Activated T-cell treated with anti-CD3 and anti-CD28 coated beads, Interleukin-2, amount 50 U/mL, for 1 hour (primary cell): Measurements from ENCODE around the gene NDOR1.
"Not testable (repeated sequence)": the region's sequence is repeated elsewhere in the genome, so short reads cannot be mapped to it uniquely, and the experiment has no call there.

Experiments
- DNase-seq: peaks from one replicate; pipeline ENCODE4 v3.0.0-alpha.2; 2020

The NDOR1 gene

GRCh38 chr9:137233143-137233980 is 27.9 kb downstream of the NDOR1 start:
- DNase-seq: no peak

DNA sequence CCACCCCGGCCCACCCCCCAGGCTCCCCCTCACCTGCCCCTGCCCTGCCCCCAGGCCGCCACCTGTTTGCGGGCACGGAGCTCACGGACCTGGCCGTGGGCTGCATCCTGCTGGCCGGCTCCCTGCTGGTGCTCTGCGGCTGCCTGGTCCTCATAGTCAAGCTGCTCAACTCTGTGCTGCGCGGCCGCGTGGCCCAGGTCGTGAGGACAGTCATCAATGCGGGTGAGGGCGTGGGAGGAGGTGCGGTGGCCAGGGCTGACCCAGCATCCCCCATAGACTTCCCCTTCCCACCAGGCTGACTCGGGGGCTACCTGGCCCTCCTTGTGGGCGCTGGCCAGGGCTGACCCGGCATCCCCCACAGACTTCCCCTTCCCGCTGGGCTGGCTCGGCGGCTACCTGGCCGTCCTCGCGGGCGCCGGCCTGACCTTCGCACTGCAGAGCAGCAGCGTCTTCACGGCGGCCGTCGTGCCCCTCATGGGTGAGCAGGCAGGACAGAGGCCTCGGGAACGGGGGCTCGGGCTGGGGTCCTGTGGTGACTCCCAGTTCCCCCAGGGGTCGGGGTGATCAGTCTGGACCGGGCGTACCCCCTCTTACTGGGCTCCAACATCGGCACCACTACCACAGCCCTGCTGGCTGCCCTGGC is 28.7 kb downstream of the NDOR1 start:
- no peak for DNase-seq

DNA sequence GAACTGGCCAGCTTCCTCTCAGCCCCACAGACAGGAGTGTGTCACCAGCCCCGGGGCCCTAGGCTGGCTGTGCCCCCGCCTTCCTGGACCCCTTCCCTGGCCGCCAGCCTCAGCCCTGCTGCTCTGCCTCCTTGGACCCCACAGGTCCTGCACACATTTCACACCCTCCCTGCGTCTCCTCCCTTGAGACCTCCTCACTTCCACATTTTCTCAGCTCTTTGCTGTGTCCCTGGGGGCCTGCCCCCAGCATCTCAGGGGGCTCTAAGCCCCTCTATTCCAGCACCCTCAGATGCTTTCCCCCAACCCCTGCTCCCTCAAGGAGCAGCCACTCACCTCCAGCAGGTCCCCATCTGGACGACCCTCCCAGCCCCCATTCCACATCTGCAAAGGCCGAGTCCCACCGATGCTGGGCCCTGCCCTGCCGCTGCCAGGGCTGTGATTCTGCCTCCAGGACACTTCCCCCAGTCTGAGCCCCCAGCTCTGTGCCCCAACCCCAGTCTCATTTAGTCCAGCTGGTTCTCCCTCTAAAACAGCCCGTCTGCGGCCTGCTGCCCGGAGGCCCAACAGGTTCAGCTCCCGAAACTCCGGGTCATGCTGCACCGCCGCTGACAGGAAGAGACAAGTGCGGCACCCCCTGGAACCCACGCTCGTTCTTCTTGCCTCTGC is 29.4 kb downstream of the NDOR1 start:
- no peak for DNase-seq

GRCh38 chr9:137235424-137236237 is 30.1 kb downstream of the NDOR1 start:
- no peak for DNase-seq

DNA sequence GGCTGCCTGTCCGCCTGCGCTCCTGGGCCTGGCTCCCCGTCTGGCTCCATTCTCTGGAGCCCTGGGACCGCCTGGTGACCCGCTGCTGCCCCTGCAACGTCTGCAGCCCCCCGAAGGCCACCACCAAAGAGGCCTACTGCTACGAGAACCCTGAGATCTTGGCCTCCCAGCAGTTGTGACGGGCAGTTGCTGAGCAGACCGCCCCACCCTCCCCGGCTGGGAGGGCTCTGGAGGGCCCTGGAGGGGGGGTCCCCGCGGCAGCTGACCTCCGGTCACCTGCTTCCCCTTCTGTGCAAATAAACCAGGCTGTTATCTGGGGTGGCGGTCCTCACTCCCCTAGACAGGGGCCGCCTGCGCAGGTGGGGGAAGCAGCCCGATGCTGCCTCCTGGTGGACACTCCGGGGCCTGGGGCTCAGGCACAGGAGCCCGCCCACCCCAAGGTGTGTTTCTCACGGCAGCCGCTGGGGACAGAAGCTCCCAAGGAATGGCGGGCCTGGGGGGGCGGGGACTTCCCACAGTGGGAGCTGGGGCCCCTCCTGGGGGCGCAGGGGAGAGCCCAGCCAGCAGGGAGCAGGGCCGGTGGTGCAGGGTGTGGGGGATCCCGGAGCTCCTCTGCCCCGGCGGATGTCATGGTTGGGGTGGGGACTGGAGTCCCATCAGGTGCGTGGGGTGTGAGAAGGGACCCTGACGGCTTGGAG is 30.9 kb downstream of the NDOR1 start:
- DNase-seq: peak; percentile 94

DNA sequence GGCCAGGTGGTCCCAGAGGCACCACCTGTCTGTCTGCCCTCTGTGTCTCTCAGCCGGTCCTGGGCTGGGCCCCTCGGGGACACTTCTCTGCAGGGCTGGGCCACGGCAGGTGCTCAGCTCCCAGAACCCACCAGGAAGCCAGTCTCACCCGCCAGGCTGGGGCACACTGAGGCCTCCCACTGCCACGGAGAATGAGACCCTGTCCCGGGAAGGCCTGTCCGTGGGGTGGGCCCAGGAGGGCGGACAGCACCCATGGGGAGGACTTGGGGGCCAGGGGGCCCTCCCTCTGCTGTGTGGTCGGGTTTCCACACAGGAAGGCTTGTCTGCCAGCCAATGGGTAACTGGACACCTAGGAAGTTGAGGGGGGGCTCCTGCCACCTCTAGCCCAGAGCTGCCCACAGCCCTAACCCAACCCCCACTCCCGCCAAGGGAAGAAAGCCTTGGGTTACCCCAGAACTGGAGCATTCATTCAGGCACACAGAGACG is 31.5 kb downstream of the NDOR1 start:
- DNase-seq: no peak

- DNase-seq: no peak
These were observed 32.5 kb downstream of the NDOR1 start for GRCh38 chr9:137237759-137238726.

GRCh38 chr9:137239541-137240200 is 34.2 kb downstream of the NDOR1 start:
- not testable (repeated sequence) for DNase-seq

DNA sequence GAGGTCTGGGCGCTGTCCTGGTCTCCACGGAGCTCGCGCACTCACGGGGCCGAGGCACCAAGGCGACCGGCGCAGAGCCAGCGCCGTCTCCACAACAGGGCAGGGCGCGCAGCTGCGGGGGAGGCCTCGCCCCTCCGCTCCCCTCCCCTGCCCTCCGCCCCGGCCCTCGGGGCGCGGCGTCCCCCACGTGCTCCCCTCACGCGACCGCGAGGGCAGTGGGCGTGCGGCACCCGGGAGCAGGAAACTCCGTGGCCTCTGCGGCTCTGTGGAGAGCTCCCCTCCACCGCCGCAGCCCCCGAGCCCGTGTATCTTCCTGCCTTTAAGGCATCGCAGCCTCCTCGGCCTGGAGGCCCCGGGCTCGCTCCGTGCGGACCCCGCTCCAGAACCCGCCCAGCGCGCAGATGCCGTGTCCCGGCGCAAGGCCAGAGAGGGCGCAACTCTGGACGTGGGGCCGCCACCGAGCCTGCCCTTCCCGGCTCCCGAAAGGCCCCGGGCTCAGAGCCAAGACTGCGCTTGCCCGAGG is 34.9 kb downstream of the NDOR1 start:
- DNase-seq: no peak

GRCh38 chr9:137240841-137241489 is 35.5 kb downstream of the NDOR1 start, which contains the start of gene TUBB4B:
TSS of gene TUBB4B (plus strand) at chr9:137241287. CDS start at chr9:137241361, 74 bp downstream.
- peak; percentile 95 for DNase-seq

DNA sequence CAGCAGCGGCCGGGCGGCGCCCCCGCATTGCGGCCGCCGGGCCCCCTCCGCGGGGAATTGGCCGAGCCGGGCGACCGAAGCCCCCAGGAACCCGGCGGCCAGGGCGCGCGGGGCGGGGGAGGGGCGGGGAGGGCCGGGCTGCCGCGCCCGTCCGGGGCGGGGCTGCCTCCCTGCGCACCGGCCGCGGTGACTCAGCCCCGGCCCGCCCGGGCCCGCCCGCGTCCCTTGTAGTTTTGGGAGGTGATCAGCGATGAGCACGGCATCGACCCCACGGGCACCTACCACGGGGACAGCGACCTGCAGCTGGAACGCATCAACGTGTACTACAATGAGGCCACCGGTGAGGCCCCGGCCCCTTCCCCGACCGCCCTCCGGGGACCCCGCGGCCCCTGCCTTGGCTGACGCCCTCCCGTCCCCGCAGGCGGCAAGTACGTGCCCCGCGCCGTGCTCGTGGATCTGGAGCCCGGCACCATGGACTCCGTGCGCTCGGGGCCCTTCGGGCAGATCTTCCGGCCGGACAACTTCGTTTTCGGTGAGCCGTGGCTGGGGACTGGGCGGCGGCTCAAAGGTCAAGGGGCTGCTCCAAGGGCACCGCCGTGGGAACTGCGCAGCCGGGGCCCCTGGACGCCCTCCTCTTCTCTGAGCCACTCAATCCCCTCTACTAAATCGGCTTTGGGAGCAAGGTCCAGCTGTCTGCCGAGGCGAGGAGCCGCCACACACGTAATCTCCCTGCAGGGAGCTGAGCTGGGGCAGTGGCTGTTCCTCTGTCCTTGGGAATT is 36.2 kb downstream of the NDOR1 start:
- peak; percentile 80 for DNase-seq

- no peak for DNase-seq
These were observed 37.0 kb downstream of the NDOR1 start for GRCh38 chr9:137242269-137243203.

GRCh38 chr9:137243266-137243625 is 37.7 kb downstream of the NDOR1 start:
- not testable (repeated sequence) for DNase-seq

DNA sequence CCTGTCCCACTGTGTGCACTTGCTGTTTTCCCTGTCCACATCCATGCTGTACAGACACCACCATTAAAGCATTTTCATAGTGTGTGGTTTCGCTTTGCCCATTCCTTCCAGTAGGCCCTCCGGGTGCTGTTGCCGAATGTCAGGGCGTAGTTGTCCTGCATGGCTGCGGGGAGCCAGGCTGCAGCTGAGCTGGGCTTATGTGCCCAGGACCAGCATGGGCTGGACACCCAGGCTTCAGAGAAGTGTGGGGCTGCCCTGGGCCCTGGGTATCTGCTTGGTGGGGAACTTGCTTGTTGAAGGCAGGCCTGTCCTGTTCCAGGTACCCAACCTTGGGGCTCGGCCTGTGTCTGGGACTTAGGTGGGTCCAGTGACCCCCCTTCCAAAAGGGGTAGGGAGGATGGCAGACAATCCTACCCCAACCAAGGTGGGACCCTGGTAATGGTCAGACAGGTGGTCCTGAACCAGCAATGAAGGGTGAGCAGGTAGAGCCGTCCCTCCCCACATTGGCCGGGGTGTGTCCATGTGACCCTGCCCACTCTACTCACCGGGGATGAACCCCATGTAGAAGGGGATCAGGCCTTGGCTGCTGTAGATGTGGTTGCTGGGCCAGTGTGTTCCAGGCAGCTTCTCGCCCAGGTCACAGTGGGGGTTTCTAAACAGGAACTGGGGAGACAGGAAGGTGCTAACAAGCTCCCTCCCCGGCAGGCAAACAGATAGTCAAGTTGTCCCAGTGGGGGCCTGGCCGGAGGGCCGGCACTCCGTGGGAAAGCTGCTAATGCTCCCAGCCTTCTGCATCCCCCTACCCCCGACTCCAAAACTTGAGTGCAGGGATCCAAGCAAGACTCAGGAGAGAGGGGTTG is 38.4 kb downstream of the NDOR1 start:
- peak; percentile 38 for DNase-seq

DNA sequence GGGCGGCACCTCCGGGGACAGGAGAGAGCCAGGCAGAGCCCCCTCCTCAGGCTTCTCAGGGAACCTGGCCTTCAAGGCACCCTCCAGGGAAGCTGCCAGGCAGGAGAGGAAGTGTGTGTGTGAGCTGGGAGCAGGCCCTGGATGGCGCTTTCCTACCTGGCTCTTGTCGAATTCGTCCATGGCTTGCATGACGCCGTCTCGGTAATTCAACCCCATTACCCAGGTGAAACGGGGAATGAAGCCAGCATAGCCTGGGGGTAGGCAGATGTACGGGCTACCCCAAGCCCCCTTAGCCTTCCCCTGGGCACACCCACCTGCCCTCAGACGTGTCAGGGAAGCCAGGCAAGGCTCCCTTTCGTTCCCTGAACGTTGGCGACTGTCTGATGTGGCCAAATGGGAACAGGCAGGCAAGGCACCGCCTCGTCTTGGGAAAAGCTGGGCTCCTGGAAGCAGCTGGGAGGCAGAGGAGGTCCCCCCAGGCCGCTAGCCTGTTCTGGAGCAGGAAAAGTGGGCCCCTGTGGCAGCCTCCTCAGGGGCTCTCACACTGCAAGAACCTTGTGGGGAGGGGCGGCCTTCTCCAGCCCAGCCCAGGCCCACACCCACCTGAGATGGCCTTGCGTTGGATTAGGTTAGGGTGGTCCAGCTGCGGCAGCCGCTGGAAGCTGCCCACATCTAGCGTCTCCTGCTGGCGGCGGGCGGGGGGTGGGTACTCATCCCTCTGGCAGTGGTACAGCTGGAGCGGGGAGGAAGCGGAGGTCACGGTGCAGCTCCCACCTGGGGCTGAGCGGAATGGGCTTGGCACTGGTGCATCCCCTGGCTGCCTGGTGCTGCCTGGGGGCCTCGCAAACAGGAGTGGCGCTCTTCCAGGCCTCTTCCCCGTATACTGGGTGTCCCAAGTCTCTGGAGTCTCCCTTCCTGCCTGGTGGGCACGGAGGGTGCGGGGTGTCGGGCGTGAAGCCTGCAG is 39.3 kb downstream of the NDOR1 start:
- no peak for DNase-seq
